Endothelial cell of umbilical vein (primary cell): ENCODE results near the gene TEAD3. TPM values are rescaled to one million over a fixed set of nuclear protein-coding genes. Genes with fewer than 3 reads are reported as not detected.

Source experiments
- BruUV-seq: library from RNA; stranded (reverse); fragments of 400-500 nt; replicated peaks from 2 replicates; lab custom pipeline; 2021; lab: Mats Ljungman, UMichigan
- CTCF ChIA-PET: fragments of 300-600, 350-600 bp; sonication (Branson Sonifier 250); formaldehyde crosslinking; loops from one replicate; lab custom pipeline; 2021; ENCODE audit warnings: antibody characterized with exemption, inconsistent platforms; lab: Charles Lee
- POLR2A ChIA-PET: fragments of 300-600, 350-600 bp; sonication (Branson Sonifier 250); formaldehyde crosslinking; loops from one replicate; lab custom pipeline; 2021; ENCODE audit warnings: antibody characterized with exemption, inconsistent platforms; lab: Charles Lee
- DNase-seq: peaks from one replicate; pipeline ENCODE4 v3.0.0-alpha.2; 2011; ENCODE audit warnings: low read depth, low spot score
- FAIRE-seq: peaks from 2 replicates; lab custom pipeline; 2011; peaks lifted over from hg19 to GRCh38; lab: Jason Lieb, UNC
- H2AFZ ChIP-seq: 2 replicates; pipeline ENCODE4 v1.6.0; 2012; ENCODE audit warnings: low read depth, low read length, control low read depth, inconsistent platforms
- H3K27ac ChIP-seq: 2 replicates; pipeline ENCODE4 v1.5.1; 2011; ENCODE audit warnings: low read depth, mild to moderate bottlenecking, control low read depth, low read length, moderate library complexity; ENCODE audit not compliant: insufficient read depth
- H3K27me3 ChIP-seq, 2 experiments: 2 replicates each; pipeline versions ENCODE4 v1.6.0 to v1.6.1; 2011; ENCODE audit warnings: low read length in 2 of 2, mixed read lengths in 1 of 2; ENCODE audit not compliant: control insufficient read depth in 2 of 2, insufficient read depth in 2 of 2
- H3K36me3 ChIP-seq, 2 experiments: 2 replicates in 1 of 2; 3 replicates in 1 of 2; pipeline ENCODE4 v1.5.1; 2011; ENCODE audit warnings: low read length in 2 of 2, mild to moderate bottlenecking in 1 of 2, moderate library complexity in 1 of 2; ENCODE audit not compliant: control insufficient read depth in 2 of 2, insufficient read depth in 2 of 2; ENCODE audit errors: extremely low read depth in 1 of 2
- H3K4me1 ChIP-seq: 3 replicates; pipeline ENCODE4 v1.5.1; 2011; ENCODE audit warnings: mild to moderate bottlenecking, low read length; ENCODE audit not compliant: control insufficient read depth, insufficient read depth; ENCODE audit errors: extremely low read depth
- H3K4me2 ChIP-seq: 2 replicates; pipeline ENCODE4 v1.6.1; 2011; ENCODE audit warnings: low read length, control low read depth, mixed read lengths; ENCODE audit not compliant: insufficient read depth
- H3K4me3 ChIP-seq, 3 experiments: fragments of 200-600 bp in 1 of 3; sonication (generic), shearing (Covaris generic) in 1 of 3; replicated peaks in 1 of 3; 2 replicates each; pipeline ENCODE4 v1.5.1; 2011 to 2016; ENCODE audit warnings: control low read depth in 3 of 3, low read length in 3 of 3, mild to moderate bottlenecking in 2 of 3, inconsistent platforms in 1 of 3, low read depth in 1 of 3, moderate library complexity in 1 of 3; ENCODE audit not compliant: insufficient read depth in 1 of 3
- H3K79me2 ChIP-seq: 2 replicates; pipeline ENCODE4 v1.6.0; 2012; ENCODE audit warnings: low read length, inconsistent platforms; ENCODE audit not compliant: control insufficient read depth, insufficient read depth
- H3K9ac ChIP-seq: replicated peaks from 2 replicates; pipeline ENCODE3; 2011; ENCODE audit warnings: low read length, control low read depth; ENCODE audit not compliant: insufficient read depth; ENCODE audit errors: extremely low read depth
- H3K9me1 ChIP-seq: replicated peaks from 3 replicates; pipeline ENCODE4 v1.6.0; 2011; ENCODE audit warnings: mild to moderate bottlenecking, low read length; ENCODE audit not compliant: control insufficient read depth, insufficient read depth; ENCODE audit errors: extremely low read depth
- H3K9me3 ChIP-seq: replicated peaks from 2 replicates; pipeline ENCODE4 v1.5.1; 2012; ENCODE audit warnings: low read length, inconsistent platforms; ENCODE audit not compliant: control insufficient read depth, insufficient read depth
- H4K20me1 ChIP-seq: replicated peaks from 2 replicates; pipeline ENCODE3; 2011; ENCODE audit warnings: mild to moderate bottlenecking, low read length; ENCODE audit not compliant: control insufficient read depth, insufficient read depth; ENCODE audit errors: extremely low read depth
- EZH2 ChIP-seq: IDR thresholded peaks from 2 replicates; pipeline ENCODE4 v1.6.1; 2012; ENCODE audit warnings: borderline replicate concordance, low read depth, mild to moderate bottlenecking, moderate library complexity, low read length, inconsistent platforms; ENCODE audit not compliant: severe bottlenecking
- FOS ChIP-seq: IDR thresholded peaks from 2 replicates; pipeline ENCODE4 v1.6.1; 2011; ENCODE audit warnings: mild to moderate bottlenecking, low read length, moderate library complexity, borderline replicate concordance; ENCODE audit not compliant: insufficient read depth
- GATA2 ChIP-seq: IDR thresholded peaks from 2 replicates; pipeline ENCODE4 v1.7.0; 2011; ENCODE audit warnings: low read depth, mild to moderate bottlenecking, moderate library complexity, mixed read lengths, low read length; ENCODE audit not compliant: insufficient read length, insufficient read depth
- JUN ChIP-seq: IDR thresholded peaks from 2 replicates; pipeline ENCODE4 v1.6.1; 2011; ENCODE audit warnings: borderline replicate concordance, low read depth; ENCODE audit not compliant: insufficient read length, insufficient read depth
- MAX ChIP-seq: IDR thresholded peaks from 2 replicates; pipeline ENCODE4 v1.6.1; 2011; ENCODE audit not compliant: insufficient read depth, insufficient read length
- MYC ChIP-seq: IDR thresholded peaks from one replicate; pipeline ENCODE4 v1.6.1; 2011; ENCODE audit warnings: mild to moderate bottlenecking, low read depth, low read length
- POLR2A ChIP-seq: IDR thresholded peaks from 2 replicates; pipeline ENCODE4 v1.6.1; 2012; ENCODE audit warnings: low read depth, mild to moderate bottlenecking, control low read depth, low read length
- POLR2AphosphoS5 ChIP-seq: IDR thresholded peaks from 2 replicates; pipeline ENCODE4 v1.6.1; 2012; ENCODE audit warnings: low read depth, mild to moderate bottlenecking, control low read depth, low read length, moderate library complexity; ENCODE audit not compliant: insufficient read depth
- dilution Hi-C: fragments of 300-500 bp; cut with MboI; formaldehyde crosslinking; loops from one replicate; pipeline ENCODE4 v1.15.0; 2019; ENCODE audit warnings: low sequenced_read_pairs; ENCODE audit not compliant: extremely low pct_ligation_motif_present
- intact Hi-C: fragments of 100-400 bp; cut with micrococcal nuclease; formaldehyde crosslinking; loops from one replicate; pipeline ENCODE4 v1.10.0; 2022
- polyA plus RNA-seq, 4 experiments: library from polyadenylated mRNA; depleted of rRNA in 3 of 4; stranded (reverse) in 3 of 4; unstranded in 1 of 4; fragments of >200 nt; gene quantifications; 2 replicates each; pipeline versions ENCODE4 v1.2.1 to v1.2.3, GENCODE V29; 2011 to 2012; ENCODE audit warnings: missing spikeins in 1 of 4
- total RNA-seq: library from RNA; stranded (reverse); gene quantifications from 2 replicates; pipeline ENCODE4 v1.2.3, GENCODE V29; 2021
- TF ChIP-seq, protein P1 (sequence below), 2 donors: IDR thresholded peaks; 1 replicate in 1 of 2; 2 replicates in 1 of 2; pipeline ENCODE4 v1.5.1; 2011; ENCODE audit warnings: low read length in 2 of 2, mild to moderate bottlenecking in 2 of 2, moderate library complexity in 2 of 2, control low read depth in 1 of 2, inconsistent platforms in 1 of 2, low read depth in 1 of 2; ENCODE audit not compliant: insufficient read depth in 1 of 2; ENCODE audit errors: extremely low read depth in 1 of 2

Gene TEAD3
- total and polyA plus RNA-seq, 2 donors (not counting 3 experiments of a cell fraction or from before 2014, with no cell fraction given) = 1.1 to 1.6 TPM

DNA sequence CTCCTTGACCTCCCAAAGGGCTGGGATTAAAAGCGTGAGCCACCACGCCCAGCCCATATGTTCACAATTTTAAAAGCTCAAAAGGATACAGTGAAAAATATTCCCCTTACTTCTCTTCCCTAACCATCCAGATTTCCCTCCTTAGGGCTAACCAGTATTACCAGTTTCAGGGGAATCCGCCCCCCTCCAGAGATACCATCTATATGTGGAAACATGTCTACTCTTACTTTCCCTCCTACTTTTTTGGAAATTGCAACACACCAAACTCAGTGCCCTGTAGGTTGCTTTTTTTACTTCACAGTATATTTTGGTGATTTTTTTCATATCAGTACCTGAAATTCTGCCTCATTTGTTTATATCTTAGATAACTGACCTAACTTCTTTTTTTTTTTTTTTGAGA, 35.6 kb downstream of the TEAD3 start:
- Histone ChIP-seq H4K20me1 (no peaks in the 10 kb centered on the region), H3K36me3 (peaks cover 3 to 7% of the 10 kb centered on the region in 2 experiments), H2AFZ (no peak overlapping the region), H3K79me2 (no peaks in the 10 kb centered on the region), H3K9me1 (no peaks in the 10 kb centered on the region), H3K27me3 (no peaks in the 10 kb centered on the region), H3K27ac (no peak overlapping the region), H3K9ac (no peak overlapping the region), H3K4me2 (no peak overlapping the region), H3K4me1 (no peaks in the 10 kb centered on the region), H3K9me3 (no peaks in the 10 kb centered on the region), H3K4me3 (no peak overlapping the region)
- intact Hi-C loops = no loop called here
- dilution Hi-C loops = no loop called here
- TF ChIP-seq FOS = no peak
- TF ChIP-seq POLR2A = no peak
- no peak for TF ChIP-seq POLR2AphosphoS5
- no peak for TF ChIP-seq GATA2
- no peak for TF ChIP-seq MYC
- no peak for TF ChIP-seq EZH2
- TF ChIP-seq MAX = no peak
- no peak for TF ChIP-seq JUN
- POLR2A ChIA-PET = no interaction called here
- no peak for DNase-seq
- no peak for FAIRE-seq
- BruUV-seq = no TSS peak
- CTCF ChIA-PET = interaction anchor here (1.1 kb wide), 1 partner anchor 12 kb away, joined by 4 read pairs; no protein-coding TSS in a partner anchor

DNA sequence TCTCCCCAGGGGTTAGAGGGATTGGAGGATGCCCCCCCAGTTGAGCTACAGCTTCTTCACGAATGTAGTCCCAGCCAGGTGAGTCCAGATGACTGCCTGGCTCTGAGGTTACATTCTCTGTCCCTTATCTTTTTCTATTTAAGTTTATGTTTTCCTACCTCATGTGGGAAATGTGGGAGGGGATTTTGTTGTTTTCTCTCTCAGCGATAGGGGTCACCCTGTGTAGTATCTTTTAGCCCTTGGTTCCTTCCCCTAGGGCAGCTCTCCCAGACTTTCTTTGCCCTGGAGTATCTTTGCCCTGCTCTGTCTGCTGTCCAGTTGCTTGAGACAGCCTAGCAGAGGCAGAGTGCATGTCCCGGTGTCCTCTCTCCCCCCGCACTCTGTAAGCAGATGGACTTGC, 39.0 kb downstream of the TEAD3 start:
- H3K36me3 ChIP-seq = peaks cover 6 to 7% of the 10 kb centered on the region in 2 experiments
- no peak overlapping the region for H3K27ac ChIP-seq
- H4K20me1 ChIP-seq = no peaks in the 10 kb centered on the region
- no TSS peak for BruUV-seq
- H3K9ac ChIP-seq = no peak overlapping the region
- peaks cover 6% of the 10 kb centered on the region for H3K4me1 ChIP-seq
- ChIA-PET POLR2A (no interaction called here), CTCF (interaction anchor here (1.0 kb wide), 1 partner anchor 8 kb away, joined by 3 read pairs; no protein-coding TSS in a partner anchor)
- no peaks in the 10 kb centered on the region for H3K79me2 ChIP-seq
- dilution Hi-C loops = no loop called here
- FAIRE-seq = no peak
- H3K4me3 ChIP-seq = no peak overlapping the region
- H3K27me3 ChIP-seq = no peaks in the 10 kb centered on the region
- no peaks in the 10 kb centered on the region for H3K9me1 ChIP-seq
- no peaks in the 10 kb centered on the region for H3K9me3 ChIP-seq
- no peak for DNase-seq
- no peak overlapping the region for H3K4me2 ChIP-seq
- no peak for TF ChIP-seq POLR2A
- TF ChIP-seq, protein P1, sequence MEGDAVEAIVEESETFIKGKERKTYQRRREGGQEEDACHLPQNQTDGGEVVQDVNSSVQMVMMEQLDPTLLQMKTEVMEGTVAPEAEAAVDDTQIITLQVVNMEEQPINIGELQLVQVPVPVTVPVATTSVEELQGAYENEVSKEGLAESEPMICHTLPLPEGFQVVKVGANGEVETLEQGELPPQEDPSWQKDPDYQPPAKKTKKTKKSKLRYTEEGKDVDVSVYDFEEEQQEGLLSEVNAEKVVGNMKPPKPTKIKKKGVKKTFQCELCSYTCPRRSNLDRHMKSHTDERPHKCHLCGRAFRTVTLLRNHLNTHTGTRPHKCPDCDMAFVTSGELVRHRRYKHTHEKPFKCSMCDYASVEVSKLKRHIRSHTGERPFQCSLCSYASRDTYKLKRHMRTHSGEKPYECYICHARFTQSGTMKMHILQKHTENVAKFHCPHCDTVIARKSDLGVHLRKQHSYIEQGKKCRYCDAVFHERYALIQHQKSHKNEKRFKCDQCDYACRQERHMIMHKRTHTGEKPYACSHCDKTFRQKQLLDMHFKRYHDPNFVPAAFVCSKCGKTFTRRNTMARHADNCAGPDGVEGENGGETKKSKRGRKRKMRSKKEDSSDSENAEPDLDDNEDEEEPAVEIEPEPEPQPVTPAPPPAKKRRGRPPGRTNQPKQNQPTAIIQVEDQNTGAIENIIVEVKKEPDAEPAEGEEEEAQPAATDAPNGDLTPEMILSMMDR (IDR thresholded peaks at IDR 0.05; ENCODE audit: extremely low read depth in 1 of 2, insufficient read depth in 1 of 2, low read depth in 1 of 2, low read length in 2 of 2) = no peak
- intact Hi-C loops = no loop called here
- no peak overlapping the region for H2AFZ ChIP-seq
